CD4-positive, alpha-beta T cell (primary cell): ENCODE data around the gene FRY. TPM values are rescaled to one million over a fixed set of nuclear protein-coding genes. Genes with fewer than 3 reads are reported as not detected.

Experiments
- ATAC-seq: fragments of 200-7000 bp; cut with Tn5 transposase; one replicate; pipeline ENCODE4 v1.10.0; 2022; ENCODE audit warnings: mild to moderate bottlenecking; ENCODE audit not compliant: poor library complexity
- CTCF ChIA-PET: fragments of 350-600 bp; sonication (Branson Sonifier 250); formaldehyde crosslinking; loops from one replicate; lab custom pipeline; 2021; ENCODE audit warnings: antibody characterized with exemption, inconsistent platforms; lab: Charles Lee
- POLR2A ChIA-PET: fragments of 350-600 bp; sonication (Branson Sonifier 250); formaldehyde crosslinking; loops from one replicate; lab custom pipeline; 2021; ENCODE audit warnings: antibody characterized with exemption, inconsistent platforms; lab: Charles Lee
- DNase-seq, 14 experiments: peaks; one replicate each; pipeline ENCODE4 v3.0.0-alpha.2; 2013 to 2020; ENCODE audit warnings: mixed read lengths in 2 of 14
- H3K27ac ChIP-seq, 2 donors: one replicate each; pipeline versions ENCODE4 v1.5.1 to v1.7.0; 2013; ENCODE audit warnings: low read length in 2 of 2, low read depth in 1 of 2, mild to moderate bottlenecking in 1 of 2
- H3K27me3 ChIP-seq, 2 experiments: 1 replicate in 1 of 2; 2 replicates in 1 of 2; pipeline versions ENCODE4 v1.6.1 to v1.7.0; 2013; ENCODE audit warnings: low read length in 2 of 2, control low read depth in 1 of 2, mild to moderate bottlenecking in 1 of 2, moderate library complexity in 1 of 2; ENCODE audit not compliant: insufficient read depth in 2 of 2, control insufficient read depth in 1 of 2
- H3K36me3 ChIP-seq: one replicate; pipeline ENCODE4 v1.6.1; 2013; ENCODE audit warnings: low read length, control low read depth; ENCODE audit not compliant: insufficient read depth
- H3K4me1 ChIP-seq: one replicate; pipeline ENCODE4 v1.6.1; 2013; ENCODE audit warnings: low read length, control low read depth; ENCODE audit not compliant: insufficient read depth
- H3K4me3 ChIP-seq: one replicate; pipeline ENCODE4 v1.5.1; 2013; ENCODE audit warnings: mild to moderate bottlenecking, low read length, moderate library complexity
- H3K9me3 ChIP-seq, 2 experiments: 1 replicate in 1 of 2; 2 replicates in 1 of 2; pipeline versions ENCODE4 v1.6.1 to v1.7.0; 2013; ENCODE audit warnings: low read length in 2 of 2, mild to moderate bottlenecking in 2 of 2, control low read depth in 1 of 2, moderate library complexity in 1 of 2; ENCODE audit not compliant: control insufficient read depth in 1 of 2, insufficient read depth in 1 of 2
- H3K27ac Mint-ChIP-seq: one replicate; pipeline ENCODE4 v1.8.0; 2020; ENCODE audit warnings: mixed read lengths
- H3K27me3 Mint-ChIP-seq: one replicate; pipeline ENCODE4 v1.8.0; 2021; ENCODE audit warnings: mixed read lengths
- H3K36me3 Mint-ChIP-seq: one replicate; pipeline ENCODE4 v1.8.0; 2021; ENCODE audit warnings: low read depth, mixed read lengths
- H3K4me1 Mint-ChIP-seq: one replicate; pipeline ENCODE4 v1.8.0; 2021; ENCODE audit warnings: low read depth, mixed read lengths
- H3K4me3 Mint-ChIP-seq: one replicate; pipeline ENCODE4 v1.8.0; 2020; ENCODE audit warnings: mild to moderate bottlenecking, mixed read lengths
- H3K9me3 Mint-ChIP-seq: one replicate; pipeline ENCODE4 v1.8.0; 2020; ENCODE audit warnings: mixed read lengths
- CTCF ChIP-seq: fragments of 200-600 bp; IDR thresholded peaks from one replicate; pipeline ENCODE4 v1.8.0; 2022; ENCODE audit warnings: antibody characterized with exemption, mild to moderate bottlenecking
- intact Hi-C, 2 experiments: fragments of 100-400 bp; cut with DNase I in 1 of 2; cut with micrococcal nuclease in 1 of 2; formaldehyde crosslinking; loops; one replicate each; pipeline versions ENCODE4 v1.15.1 to v1.9.0; 2023 to 2025; cut with DNase I, micrococcal nuclease
- total RNA-seq, 174 experiments: library from RNA in 2 of 174; stranded (reverse) in 2 of 174; gene quantifications; one replicate each; pipeline ENCODE4 v1.2.3 and lab custom pipeline; 2021 to 2026

The FRY gene
- total RNA-seq, 2 experiments from 2014 or later: 13.7 to 18.4 TPM

DNA sequence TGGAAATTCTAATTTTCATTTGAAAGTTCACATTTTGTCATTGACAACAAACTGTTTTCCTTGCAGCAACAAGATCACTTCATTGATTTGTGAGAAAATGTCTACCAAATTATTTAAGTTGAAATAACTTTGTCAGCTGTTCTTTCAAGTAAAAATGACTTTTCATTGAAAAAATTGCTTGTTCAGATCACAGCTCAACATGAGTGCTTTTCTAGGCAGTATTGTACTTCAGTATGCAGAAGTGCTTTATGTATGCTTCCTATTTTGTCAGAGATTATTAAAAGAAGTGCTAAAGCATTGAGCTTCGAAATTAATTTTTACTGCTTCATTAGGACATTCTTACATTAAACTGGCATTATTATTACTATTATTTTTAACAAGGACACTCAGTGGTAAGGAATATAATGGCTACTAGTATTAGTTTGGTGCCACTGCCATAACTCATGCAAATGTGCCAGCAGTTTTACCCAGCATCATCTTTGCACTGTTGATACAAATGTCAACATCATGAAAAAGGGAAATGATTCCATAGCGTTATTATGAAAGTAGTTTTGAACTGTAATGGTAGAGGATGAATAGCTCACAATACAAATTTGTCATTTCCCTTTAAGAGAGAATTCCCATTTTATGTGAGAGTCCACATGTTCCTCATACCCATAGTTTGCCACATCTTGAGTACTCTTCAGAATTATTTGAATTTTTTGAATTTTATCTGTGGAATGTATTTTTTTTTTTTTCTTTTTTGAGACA lies 286.3 kb downstream of the FRY start:
- no peaks in the 10 kb centered on the region for H3K9me3 ChIP-seq
- DNase-seq: peak in 2 of 14 experiments; percentile 24 to 27
- intact Hi-C loops: loop anchor here (2.0 to 10.0 kb wide), 6 partner anchors 124 to 1497 kb away; partner anchors contain the start of genes HSPH1 (in 1 of the 2), N4BP2L2 (in 1 of the 2), PDS5B (in 1 of the 2) and RFC3 (in 1 of the 2)
- no peaks in the 10 kb centered on the region for H3K27me3 ChIP-seq
- Mint-ChIP-seq H3K9me3 (no peaks in the 10 kb centered on the region), H3K36me3 (peaks cover 13% of the 10 kb centered on the region), H3K27me3 (no peaks in the 10 kb centered on the region), H3K27ac (no peak overlapping the region), H3K4me3 (no peak overlapping the region), H3K4me1 (peaks cover 16% of the 10 kb centered on the region)
- peaks cover 15% of the 10 kb centered on the region for H3K4me1 ChIP-seq
- TF ChIP-seq CTCF: no peak
- ChIA-PET POLR2A (interaction anchor here (1.0 kb wide), 1 partner anchor 32 kb away, joined by 3 read pairs; no protein-coding TSS in a partner anchor), CTCF (no interaction called here)
- no peaks in the 10 kb centered on the region for H3K36me3 ChIP-seq
- no peak for ATAC-seq
- H3K27ac ChIP-seq: no peak overlapping the region
- H3K4me3 ChIP-seq: no peak overlapping the region

- POLR2A ChIA-PET: no interaction called here
- Histone ChIP-seq H3K4me1 (peaks cover 7% of the 10 kb centered on the region), H3K4me3 (no peak overlapping the region), H3K9me3 (no peaks in the 10 kb centered on the region), H3K27me3 (no peaks in the 10 kb centered on the region), H3K36me3 (no peaks in the 10 kb centered on the region), H3K27ac (no peak overlapping the region)
- CTCF ChIA-PET: no interaction called here
- H3K27ac Mint-ChIP-seq: no peak overlapping the region
- DNase-seq (no peak), ATAC-seq (no peak)
- peaks cover 4% of the 10 kb centered on the region for H3K4me1 Mint-ChIP-seq
- TF ChIP-seq CTCF: no peak
- no peaks in the 10 kb centered on the region for H3K9me3 Mint-ChIP-seq
- H3K36me3 Mint-ChIP-seq: peaks cover 4% of the 10 kb centered on the region
- intact Hi-C loops: no loop called here
- H3K27me3 Mint-ChIP-seq: no peaks in the 10 kb centered on the region
- H3K4me3 Mint-ChIP-seq: no peak overlapping the region
Measured at GRCh38 chr13:32320528-32320927, 289.0 kb downstream of the FRY start.

- intact Hi-C loops: no loop called here
- H3K9me3 Mint-ChIP-seq: no peaks in the 10 kb centered on the region
- Histone ChIP-seq H3K36me3 (no peaks in the 10 kb centered on the region), H3K27ac (no peak overlapping the region), H3K4me1 (no peaks in the 10 kb centered on the region), H3K4me3 (no peak overlapping the region), H3K9me3 (no peaks in the 10 kb centered on the region), H3K27me3 (no peaks in the 10 kb centered on the region)
- H3K27me3 Mint-ChIP-seq: no peaks in the 10 kb centered on the region
- no peak overlapping the region for H3K4me3 Mint-ChIP-seq
- H3K4me1 Mint-ChIP-seq: no peaks in the 10 kb centered on the region
- no peak for DNase-seq
- POLR2A ChIA-PET: interaction anchor here (3.0 kb wide), 1 partner anchor 9 kb away, joined by 9 read pairs; the partner anchor contains the start of genes BRCA2 and ZAR1L
- H3K36me3 Mint-ChIP-seq: no peaks in the 10 kb centered on the region
- no peak overlapping the region for H3K27ac Mint-ChIP-seq
- no peak for ATAC-seq
- CTCF ChIA-PET: no interaction called here
- TF ChIP-seq CTCF: no peak
Measured at GRCh38 chr13:32323912-32324311, 292.3 kb downstream of the FRY start.
